HEK293T (cell line): ENCODE data around the gene TBL1XR1.

Source experiments
- BHLHE40 ChIP-seq: fragments of 450-650 bp; IDR thresholded peaks from 2 replicates; pipeline ENCODE4 v1.6.1; 2016; ENCODE audit warnings: mild to moderate bottlenecking, moderate library complexity, borderline replicate concordance
- ELF4 ChIP-seq: fragments of 450-650 bp; IDR thresholded peaks from 2 replicates; pipeline ENCODE4 v1.6.1; 2017; ENCODE audit warnings: antibody characterized with exemption
- FOXA1 ChIP-seq: fragments of 450-650 bp; IDR thresholded peaks from 2 replicates; pipeline ENCODE4 v1.6.1; 2016; ENCODE audit warnings: mild to moderate bottlenecking
- FOXK2 ChIP-seq: fragments of 450-650 bp; IDR thresholded peaks from 2 replicates; pipeline ENCODE4 v1.6.1; 2016; ENCODE audit warnings: mild to moderate bottlenecking
- FOXM1 ChIP-seq: fragments of 450-650 bp; IDR thresholded peaks from 2 replicates; pipeline ENCODE4 v1.6.1; 2017; ENCODE audit warnings: mild to moderate bottlenecking, borderline replicate concordance
- HDGF ChIP-seq: fragments of 450-650 bp; IDR thresholded peaks from 2 replicates; pipeline ENCODE4 v1.6.1; 2017; ENCODE audit warnings: antibody characterized with exemption, borderline replicate concordance
- L3MBTL2 ChIP-seq: fragments of 450-650 bp; conservative IDR thresholded peaks from 2 replicates; pipeline ENCODE4 v1.6.1; 2016; ENCODE audit warnings: mild to moderate bottlenecking
- LEF1 ChIP-seq: fragments of 450-650 bp; IDR thresholded peaks from 2 replicates; pipeline ENCODE4 v1.6.1; 2017; ENCODE audit warnings: mild to moderate bottlenecking, borderline replicate concordance
- SP1 ChIP-seq: fragments of 450-650 bp; IDR thresholded peaks from 2 replicates; pipeline ENCODE4 v1.6.1; 2017
- SUZ12 ChIP-seq: fragments of 450-650 bp; IDR thresholded peaks from 2 replicates; pipeline ENCODE4 v1.6.1; 2016; ENCODE audit warnings: mild to moderate bottlenecking
- TARDBP ChIP-seq: fragments of 450-650 bp; IDR thresholded peaks from 2 replicates; pipeline ENCODE4 v1.6.1; 2016
- TF ChIP-seq, protein P1 (sequence below): fragments of 450-650 bp; IDR thresholded peaks from 2 replicates; pipeline ENCODE4 v1.6.1; 2016

DNA sequence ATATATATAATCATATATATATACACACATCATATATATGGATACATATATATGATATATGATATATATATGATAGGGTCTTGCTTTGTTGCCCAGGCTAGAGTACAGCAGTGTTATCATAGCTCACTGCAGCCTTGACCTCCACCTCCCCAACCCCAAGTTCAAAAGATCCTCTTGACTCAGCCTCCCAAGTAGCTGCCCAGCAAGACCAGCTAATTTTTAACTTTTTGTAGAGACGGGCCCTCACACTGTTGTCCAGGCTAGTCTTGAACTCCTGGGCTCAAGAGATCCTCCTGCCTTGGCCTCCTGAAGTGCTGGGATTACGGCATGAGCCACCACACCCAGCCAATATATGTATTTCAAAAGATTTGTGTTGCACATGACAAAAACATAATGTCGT, 83.0 kb downstream of the TBL1XR1 start:
- TF ChIP-seq TARDBP (no peak), FOXA1 (no peak), L3MBTL2 (no peak), BHLHE40 (no peak), SP1 (no peak), FOXK2 (no peak), LEF1 (no peak), ELF4 (no peak), SUZ12 (no peak), HDGF (no peak), FOXM1 (no peak)
- TF ChIP-seq, protein P1, sequence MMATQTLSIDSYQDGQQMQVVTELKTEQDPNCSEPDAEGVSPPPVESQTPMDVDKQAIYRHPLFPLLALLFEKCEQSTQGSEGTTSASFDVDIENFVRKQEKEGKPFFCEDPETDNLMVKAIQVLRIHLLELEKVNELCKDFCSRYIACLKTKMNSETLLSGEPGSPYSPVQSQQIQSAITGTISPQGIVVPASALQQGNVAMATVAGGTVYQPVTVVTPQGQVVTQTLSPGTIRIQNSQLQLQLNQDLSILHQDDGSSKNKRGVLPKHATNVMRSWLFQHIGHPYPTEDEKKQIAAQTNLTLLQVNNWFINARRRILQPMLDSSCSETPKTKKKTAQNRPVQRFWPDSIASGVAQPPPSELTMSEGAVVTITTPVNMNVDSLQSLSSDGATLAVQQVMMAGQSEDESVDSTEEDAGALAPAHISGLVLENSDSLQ: no peak
